Kidney (tissue), 14 donors: ENCODE results near the gene DCLRE1C. TPM values are rescaled to one million over a fixed set of nuclear protein-coding genes. Genes with fewer than 3 reads are reported as not detected.

Experiments used
- DNase-seq, 5 donors: peaks; one replicate each; pipeline ENCODE4 v3.0.0-alpha.2; 2013 to 2020
- FAIRE-seq: peaks from 2 replicates; lab custom pipeline; 2012; peaks lifted over from hg19 to GRCh38; lab: Jason Lieb, UNC
- H3K27ac ChIP-seq, 2 donors: one replicate each; pipeline ENCODE4 v1.7.0; 2013; ENCODE audit warnings: low read depth in 2 of 2, low read length in 2 of 2, inconsistent platforms in 1 of 2
- H3K27me3 ChIP-seq: one replicate; pipeline ENCODE4 v1.7.1; 2013; ENCODE audit warnings: low read length, inconsistent platforms; ENCODE audit not compliant: control insufficient read depth, insufficient read depth
- H3K36me3 ChIP-seq, 3 donors: one replicate each; pipeline versions ENCODE4 v1.7.0 to v1.7.1; 2013; ENCODE audit warnings: low read length in 3 of 3, control low read depth in 1 of 3, inconsistent platforms in 1 of 3; ENCODE audit not compliant: insufficient read depth in 3 of 3, control insufficient read depth in 2 of 3
- H3K4me1 ChIP-seq, 3 donors: one replicate each; pipeline versions ENCODE4 v1.7.0 to v1.7.1; 2013; ENCODE audit warnings: low read length in 3 of 3, inconsistent platforms in 1 of 3, low read depth in 1 of 3; ENCODE audit not compliant: control insufficient read depth in 2 of 3, insufficient read depth in 2 of 3
- H3K4me3 ChIP-seq, 3 donors: one replicate each; pipeline versions ENCODE4 v1.7.0 to v1.8.1; 2013; ENCODE audit warnings: low read length in 3 of 3, control low read depth in 1 of 3, inconsistent platforms in 1 of 3
- H3K9ac ChIP-seq, 3 donors: one replicate each; pipeline versions ENCODE4 v1.7.0 to v1.7.1; 2013; ENCODE audit warnings: low read length in 3 of 3, control low read depth in 1 of 3, inconsistent platforms in 1 of 3
- H3K9me3 ChIP-seq, 3 donors: one replicate each; pipeline versions ENCODE4 v1.7.0 to v1.7.1; 2013; ENCODE audit warnings: low read length in 3 of 3, control low read depth in 1 of 3, inconsistent platforms in 1 of 3; ENCODE audit not compliant: control insufficient read depth in 2 of 3, insufficient read depth in 1 of 3
- intact Hi-C: fragments of 100-400 bp; cut with DNase I; formaldehyde crosslinking; loops from one replicate; pipeline ENCODE4 v1.11.1; 2022
- polyA plus RNA-seq: library from polyadenylated mRNA; stranded (reverse); fragments of 350-450 nt; fragmentation: Illumina TruSeq; extraction: RNeasy Lipid Tissue Mini Kit (QIAGEN cat#74804); gene quantifications from one replicate; pipeline ENCODE4 v1.2.3, GENCODE V29; 2014; ENCODE audit warnings: low read depth, low replicate concordance; ENCODE audit not compliant: insufficient read depth
- total RNA-seq: library from RNA; stranded (reverse); fragmentation: NEBNext Ultra II Directional; extraction: Animal tissue kit (Norgen Biotek cat#: 25700); gene quantifications from one replicate; pipeline ENCODE4 v1.2.1, GENCODE V29; 2021
- TF ChIP-seq, protein P1 (sequence below): IDR thresholded peaks from 3 replicates; pipeline ENCODE4 v1.5.1; 2012; ENCODE audit warnings: mild to moderate bottlenecking, moderate library complexity, borderline replicate concordance; ENCODE audit not compliant: insufficient read depth; ENCODE audit errors: extremely low read depth
- donor health status: control.
- donor health status: control.
- donor health status: control.
- donor health status: control.
- donor health status: control.
- donor health status: DM: yes; HTN: yes; CAD: no.
- donor health status: Normal renal cell carcinoma (clear cell type).

Gene DCLRE1C
- total and polyA plus RNA-seq, 2 donors from 2014 or later = 2.0 to 17.0 TPM

DNA sequence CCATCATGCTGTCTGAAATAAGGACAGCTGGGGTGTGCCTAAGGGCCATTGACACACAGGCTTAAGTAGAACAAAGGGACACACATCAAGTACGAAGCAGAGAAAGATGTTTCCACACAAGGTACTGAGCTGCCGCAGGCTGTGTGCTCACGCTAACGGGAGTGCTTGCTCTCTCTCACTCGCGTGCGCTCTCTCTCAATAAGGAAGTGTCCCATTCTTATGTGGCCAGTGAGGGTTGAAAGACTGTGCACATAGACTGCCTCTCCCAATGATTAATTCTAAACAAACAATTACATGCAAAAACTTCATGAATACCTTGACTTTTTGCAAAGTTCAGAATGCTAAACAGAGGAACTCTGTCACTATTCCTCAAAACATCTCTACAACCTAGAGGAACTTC lies 29.9 kb downstream of the DCLRE1C start:
- Histone ChIP-seq H3K9me3 (no peaks in the 10 kb centered on the region), H3K4me1 (no peaks in the 10 kb centered on the region), H3K4me3 (no peak overlapping the region), H3K36me3 (peaks cover 9 to 24% (median 14%) of the 10 kb centered on the region in 3 donors), H3K27me3 (no peaks in the 10 kb centered on the region), H3K9ac (no peak overlapping the region), H3K27ac (no peak overlapping the region)
- intact Hi-C loops = no loop called here
- no peak for DNase-seq
- TF ChIP-seq, protein P1, sequence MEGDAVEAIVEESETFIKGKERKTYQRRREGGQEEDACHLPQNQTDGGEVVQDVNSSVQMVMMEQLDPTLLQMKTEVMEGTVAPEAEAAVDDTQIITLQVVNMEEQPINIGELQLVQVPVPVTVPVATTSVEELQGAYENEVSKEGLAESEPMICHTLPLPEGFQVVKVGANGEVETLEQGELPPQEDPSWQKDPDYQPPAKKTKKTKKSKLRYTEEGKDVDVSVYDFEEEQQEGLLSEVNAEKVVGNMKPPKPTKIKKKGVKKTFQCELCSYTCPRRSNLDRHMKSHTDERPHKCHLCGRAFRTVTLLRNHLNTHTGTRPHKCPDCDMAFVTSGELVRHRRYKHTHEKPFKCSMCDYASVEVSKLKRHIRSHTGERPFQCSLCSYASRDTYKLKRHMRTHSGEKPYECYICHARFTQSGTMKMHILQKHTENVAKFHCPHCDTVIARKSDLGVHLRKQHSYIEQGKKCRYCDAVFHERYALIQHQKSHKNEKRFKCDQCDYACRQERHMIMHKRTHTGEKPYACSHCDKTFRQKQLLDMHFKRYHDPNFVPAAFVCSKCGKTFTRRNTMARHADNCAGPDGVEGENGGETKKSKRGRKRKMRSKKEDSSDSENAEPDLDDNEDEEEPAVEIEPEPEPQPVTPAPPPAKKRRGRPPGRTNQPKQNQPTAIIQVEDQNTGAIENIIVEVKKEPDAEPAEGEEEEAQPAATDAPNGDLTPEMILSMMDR = no peak
- no peak for FAIRE-seq

DNA sequence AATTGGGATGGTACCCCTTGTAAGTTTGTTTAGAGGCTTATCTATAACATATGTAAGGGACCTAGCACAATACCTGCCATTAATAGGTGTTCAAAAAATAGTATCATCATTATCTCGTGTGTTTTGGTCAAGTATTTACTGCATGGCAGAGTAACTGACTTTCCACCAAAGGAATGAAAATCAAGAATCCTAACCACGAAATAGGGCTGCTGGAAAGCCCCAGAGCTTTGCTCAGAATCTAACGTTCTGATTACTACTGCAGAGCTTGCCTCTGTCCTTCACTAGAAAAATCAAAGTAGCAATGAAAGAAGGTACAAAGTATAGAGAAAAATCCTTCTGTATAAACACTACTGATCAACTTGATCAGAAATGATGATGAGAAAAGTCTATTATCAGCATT lies 34.9 kb downstream of the DCLRE1C start:
- DNase-seq = no peak
- intact Hi-C loops = no loop called here
- TF ChIP-seq, protein P1 = no peak
- Histone ChIP-seq H3K9me3 (peaks cover 3 to 23% (median 7%) of the 10 kb centered on the region in 3 donors), H3K4me1 (no peaks in the 10 kb centered on the region), H3K27ac (no peak overlapping the region), H3K27me3 (no peaks in the 10 kb centered on the region), H3K4me3 (no peak overlapping the region), H3K9ac (no peak overlapping the region), H3K36me3 (peaks cover 15 to 36% (median 27%) of the 10 kb centered on the region in 3 donors)
- no peak for FAIRE-seq

DNA sequence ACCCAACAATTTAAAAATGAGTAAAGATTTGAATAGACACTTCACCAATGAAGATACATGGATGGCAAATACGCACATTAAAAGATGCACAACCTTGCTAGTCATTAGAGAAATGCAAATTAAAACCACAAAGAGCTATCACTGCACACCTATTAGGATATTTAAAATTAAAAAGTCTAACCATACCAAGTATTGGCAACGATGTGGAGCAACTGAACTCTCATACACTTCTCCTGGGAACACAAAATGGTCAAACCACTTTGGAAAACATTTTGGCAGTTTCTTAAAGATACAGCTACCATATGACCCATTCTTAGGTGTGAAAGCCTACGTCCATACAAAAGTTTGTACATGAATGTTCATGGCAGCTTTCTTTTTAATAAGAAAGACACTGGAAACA lies 36.1 kb downstream of the DCLRE1C start:
- Histone ChIP-seq H3K36me3 (peaks cover 15 to 36% (median 23%) of the 10 kb centered on the region in 3 donors), H3K4me1 (no peaks in the 10 kb centered on the region), H3K27me3 (no peaks in the 10 kb centered on the region), H3K27ac (no peak overlapping the region), H3K9ac (no peak overlapping the region), H3K9me3 (peaks cover 3 to 23% (median 7%) of the 10 kb centered on the region in 3 donors), H3K4me3 (no peak overlapping the region)
- TF ChIP-seq, protein P1 = no peak
- no peak for DNase-seq
- intact Hi-C loops = no loop called here
- FAIRE-seq = no peak

DNA sequence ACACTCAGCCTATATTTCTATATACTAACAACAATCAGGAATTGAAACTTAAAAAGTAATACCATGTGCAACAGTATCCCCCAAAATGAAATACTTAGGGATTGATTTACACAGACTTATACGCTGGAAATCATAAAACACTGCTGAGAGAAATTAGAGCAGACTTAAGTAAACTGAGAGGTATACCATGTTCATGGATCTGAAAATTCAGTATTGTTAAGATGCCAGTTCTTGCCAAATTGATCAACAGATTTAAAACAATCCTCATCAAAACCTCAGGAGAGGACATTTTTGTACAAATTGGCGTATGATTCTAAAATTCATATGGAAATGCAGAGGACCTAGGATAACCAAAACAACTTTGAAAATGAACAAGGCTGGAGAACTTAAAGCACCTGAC lies 37.3 kb downstream of the DCLRE1C start:
- TF ChIP-seq, protein P1 = no peak
- DNase-seq (no peak), FAIRE-seq (no peak)
- intact Hi-C loops = no loop called here
- Histone ChIP-seq H3K36me3 (peaks cover 13 to 32% (median 20%) of the 10 kb centered on the region in 3 donors), H3K27me3 (no peaks in the 10 kb centered on the region), H3K4me3 (no peak overlapping the region), H3K4me1 (no peaks in the 10 kb centered on the region), H3K9me3 (peaks cover 3 to 23% (median 7%) of the 10 kb centered on the region in 3 donors), H3K27ac (no peak overlapping the region), H3K9ac (no peak overlapping the region)
